HEK293 (cell line): Measurements from ENCODE around the gene SOAT2.

Source experiments
- CTCF ChIA-PET: fragments of 350-600 bp; formaldehyde crosslinking; extraction: SDS; loops from one replicate; lab custom pipeline; 2021; ENCODE audit warnings: antibody characterized with exemption; lab: Yijun Ruan, JAX
- POLR2A ChIA-PET: fragments of 300-600 bp; formaldehyde crosslinking; extraction: SDS; loops from one replicate; lab custom pipeline; 2020; ENCODE audit warnings: antibody characterized with exemption, inconsistent platforms; lab: Yijun Ruan, JAX
- H3K27ac ChIP-seq: fragments of 200-500 bp; sonication (Bioruptor generic); 2 replicates; pipeline ENCODE4 v1.5.1; 2014; ENCODE audit warnings: low read depth, low read length, control low read depth, inconsistent platforms; ENCODE audit errors: extremely low read depth
- H3K36me3 ChIP-seq, 2 experiments: fragments of 200-500 bp in 1 of 2; sonication (Bioruptor generic) in 1 of 2; 1 replicate in 1 of 2; 2 replicates in 1 of 2; pipeline ENCODE4 v1.5.1; 2014 to 2017; ENCODE audit warnings: inconsistent platforms in 2 of 2, low read length in 2 of 2; ENCODE audit not compliant: control insufficient read depth in 2 of 2, insufficient read depth in 1 of 2
- H3K4me1 ChIP-seq: fragments of 200-500 bp; sonication (Bioruptor generic); 2 replicates; pipeline ENCODE4 v1.5.1; 2014; ENCODE audit warnings: mild to moderate bottlenecking, low read length, inconsistent platforms; ENCODE audit not compliant: control insufficient read depth, insufficient read depth
- H3K4me3 ChIP-seq: 2 replicates; pipeline ENCODE4 v1.5.1; 2011; ENCODE audit warnings: low read depth, mild to moderate bottlenecking, control low read depth, low read length, moderate library complexity
- H3K9me3 ChIP-seq: fragments of 200-500 bp; sonication (Bioruptor generic); 2 replicates; pipeline ENCODE4 v1.5.1; 2014; ENCODE audit warnings: low read depth, low read length, inconsistent platforms; ENCODE audit not compliant: control insufficient read depth, insufficient read depth
- BCL11B ChIP-seq: fragments of 450-650 bp; formaldehyde crosslinking; IDR thresholded peaks from 2 replicates; pipeline ENCODE4 v1.5.1; 2016; ENCODE audit warnings: low read depth, missing biosample characterization, missing genetic modification characterization
- KLF1 ChIP-seq: fragments of 450-650 bp; formaldehyde crosslinking; IDR thresholded peaks from 2 replicates; pipeline ENCODE4 v1.5.1; 2016; ENCODE audit warnings: missing biosample characterization, missing genetic modification characterization
- MEIS1 ChIP-seq: sonication (generic); formaldehyde crosslinking; IDR thresholded peaks from 2 replicates; pipeline ENCODE4 v1.8.1; 2022; ENCODE audit warnings: missing genetic modification reagents, mild to moderate bottlenecking, borderline replicate concordance
- OSR2 ChIP-seq: fragments of 450-650 bp; formaldehyde crosslinking; IDR thresholded peaks from 2 replicates; pipeline ENCODE4 v1.5.1; 2016; ENCODE audit warnings: missing biosample characterization, missing genetic modification characterization
- REST ChIP-seq: fragments of 450-650 bp; formaldehyde crosslinking; IDR thresholded peaks from 2 replicates; pipeline ENCODE4 v1.5.1; 2016; ENCODE audit warnings: missing biosample characterization, missing genetic modification characterization
- ZIC2 ChIP-seq: fragments of 450-650 bp; formaldehyde crosslinking; IDR thresholded peaks from 2 replicates; pipeline ENCODE4 v1.5.1; 2016; ENCODE audit warnings: missing biosample characterization, missing genetic modification characterization
- ZNF362 ChIP-seq: fragments of 450-650 bp; formaldehyde crosslinking; IDR thresholded peaks from 2 replicates; pipeline ENCODE4 v1.5.1; 2016; ENCODE audit warnings: missing biosample characterization, missing genetic modification characterization
- ZNF37A ChIP-seq: fragments of 450-650 bp; IDR thresholded peaks from 2 replicates; pipeline ENCODE4 v1.5.1; 2018; ENCODE audit warnings: missing biosample characterization, missing genetic modification characterization
- ZNF404 ChIP-seq: fragments of 450-650 bp; formaldehyde crosslinking; IDR thresholded peaks from 2 replicates; pipeline ENCODE4 v1.5.1; 2017; ENCODE audit warnings: missing biosample characterization, missing genetic modification characterization
- ZNF501 ChIP-seq: fragments of 450-650 bp; formaldehyde crosslinking; IDR thresholded peaks from 2 replicates; pipeline ENCODE4 v1.5.1; 2016; ENCODE audit warnings: missing biosample characterization, missing genetic modification characterization
- ZNF621 ChIP-seq: fragments of 450-650 bp; formaldehyde crosslinking; IDR thresholded peaks from 2 replicates; pipeline ENCODE4 v1.5.1; 2017; ENCODE audit warnings: missing biosample characterization, missing genetic modification characterization
- ZNF658 ChIP-seq: fragments of 450-650 bp; formaldehyde crosslinking; IDR thresholded peaks from 2 replicates; pipeline ENCODE4; 2016; ENCODE audit warnings: missing biosample characterization, missing genetic modification characterization
- ZNF670 ChIP-seq: fragments of 450-650 bp; formaldehyde crosslinking; IDR thresholded peaks from 2 replicates; pipeline ENCODE4 v1.5.1; 2016; ENCODE audit warnings: missing biosample characterization, missing genetic modification characterization, low read depth
- ZNF777 ChIP-seq: fragments of 450-650 bp; formaldehyde crosslinking; IDR thresholded peaks from 2 replicates; pipeline ENCODE4 v1.5.1; 2017; ENCODE audit warnings: missing biosample characterization, missing genetic modification characterization, borderline replicate concordance
- TF ChIP-seq, protein P1 (sequence below): fragments of 450-650 bp; formaldehyde crosslinking; IDR thresholded peaks from 2 replicates; pipeline ENCODE4 v1.5.1; 2017; ENCODE audit warnings: missing biosample characterization, missing genetic modification characterization
- TF ChIP-seq, protein P2 (sequence below): fragments of 450-650 bp; formaldehyde crosslinking; IDR thresholded peaks from 2 replicates; pipeline ENCODE4 v1.5.1; 2016; ENCODE audit warnings: missing biosample characterization, missing genetic modification characterization
- TF ChIP-seq, protein P3 (sequence below): fragments of 450-650 bp; formaldehyde crosslinking; conservative IDR thresholded peaks from 2 replicates; pipeline ENCODE4 v1.5.1; 2016; ENCODE audit warnings: low read depth, missing biosample characterization, missing genetic modification characterization
- TF ChIP-seq, protein P4 (sequence below): fragments of 450-650 bp; formaldehyde crosslinking; IDR thresholded peaks from 2 replicates; pipeline ENCODE4 v1.5.1; 2016; ENCODE audit warnings: missing biosample characterization, missing genetic modification characterization, borderline replicate concordance

SOAT2 gene

GRCh38 chr12:53101931-53102781, 1.1 kb upstream of the SOAT2 start:
- ChIA-PET CTCF (interaction anchor here (0.6 to 7.8 kb wide), 13 partner anchors 8 to 121 kb away, joined by 3 to 264 read pairs (median 4); no protein-coding TSS in a partner anchor), POLR2A (interaction anchor here (1.0 to 1.7 kb wide), 2 partner anchors 23 to 36 kb away, joined by 3 to 8 read pairs; partner anchors contain the start of gene SPRYD3)
- Histone ChIP-seq H3K9me3 (no peaks in the 10 kb centered on the region), H3K27ac (no peak overlapping the region), H3K4me3 (no peak overlapping the region), H3K36me3 (no peaks in the 10 kb centered on the region), H3K4me1 (peaks cover 3% of the 10 kb centered on the region; the same call in 1 of the 2 replicates)
- TF ChIP-seq ZNF621 (no peak), KLF1 (tag by site-specific recombination) (no peak), MEIS1 (CRISPR knock-in tag) (no peak), ZNF362 (tag by site-specific recombination) (no peak), ZNF404 (tag by site-specific recombination) (no peak), ZIC2 (tag by site-specific recombination) (no peak), REST (tag by site-specific recombination) (no peak), OSR2 (tag by site-specific recombination) (no peak), ZNF777 (tag by site-specific recombination) (no peak), ZNF670 (no peak)
- TF ChIP-seq, protein P1, sequence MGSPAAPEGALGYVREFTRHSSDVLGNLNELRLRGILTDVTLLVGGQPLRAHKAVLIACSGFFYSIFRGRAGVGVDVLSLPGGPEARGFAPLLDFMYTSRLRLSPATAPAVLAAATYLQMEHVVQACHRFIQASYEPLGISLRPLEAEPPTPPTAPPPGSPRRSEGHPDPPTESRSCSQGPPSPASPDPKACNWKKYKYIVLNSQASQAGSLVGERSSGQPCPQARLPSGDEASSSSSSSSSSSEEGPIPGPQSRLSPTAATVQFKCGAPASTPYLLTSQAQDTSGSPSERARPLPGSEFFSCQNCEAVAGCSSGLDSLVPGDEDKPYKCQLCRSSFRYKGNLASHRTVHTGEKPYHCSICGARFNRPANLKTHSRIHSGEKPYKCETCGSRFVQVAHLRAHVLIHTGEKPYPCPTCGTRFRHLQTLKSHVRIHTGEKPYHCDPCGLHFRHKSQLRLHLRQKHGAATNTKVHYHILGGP (tag by site-specific recombination), result no peak
- TF ChIP-seq, protein P2, sequence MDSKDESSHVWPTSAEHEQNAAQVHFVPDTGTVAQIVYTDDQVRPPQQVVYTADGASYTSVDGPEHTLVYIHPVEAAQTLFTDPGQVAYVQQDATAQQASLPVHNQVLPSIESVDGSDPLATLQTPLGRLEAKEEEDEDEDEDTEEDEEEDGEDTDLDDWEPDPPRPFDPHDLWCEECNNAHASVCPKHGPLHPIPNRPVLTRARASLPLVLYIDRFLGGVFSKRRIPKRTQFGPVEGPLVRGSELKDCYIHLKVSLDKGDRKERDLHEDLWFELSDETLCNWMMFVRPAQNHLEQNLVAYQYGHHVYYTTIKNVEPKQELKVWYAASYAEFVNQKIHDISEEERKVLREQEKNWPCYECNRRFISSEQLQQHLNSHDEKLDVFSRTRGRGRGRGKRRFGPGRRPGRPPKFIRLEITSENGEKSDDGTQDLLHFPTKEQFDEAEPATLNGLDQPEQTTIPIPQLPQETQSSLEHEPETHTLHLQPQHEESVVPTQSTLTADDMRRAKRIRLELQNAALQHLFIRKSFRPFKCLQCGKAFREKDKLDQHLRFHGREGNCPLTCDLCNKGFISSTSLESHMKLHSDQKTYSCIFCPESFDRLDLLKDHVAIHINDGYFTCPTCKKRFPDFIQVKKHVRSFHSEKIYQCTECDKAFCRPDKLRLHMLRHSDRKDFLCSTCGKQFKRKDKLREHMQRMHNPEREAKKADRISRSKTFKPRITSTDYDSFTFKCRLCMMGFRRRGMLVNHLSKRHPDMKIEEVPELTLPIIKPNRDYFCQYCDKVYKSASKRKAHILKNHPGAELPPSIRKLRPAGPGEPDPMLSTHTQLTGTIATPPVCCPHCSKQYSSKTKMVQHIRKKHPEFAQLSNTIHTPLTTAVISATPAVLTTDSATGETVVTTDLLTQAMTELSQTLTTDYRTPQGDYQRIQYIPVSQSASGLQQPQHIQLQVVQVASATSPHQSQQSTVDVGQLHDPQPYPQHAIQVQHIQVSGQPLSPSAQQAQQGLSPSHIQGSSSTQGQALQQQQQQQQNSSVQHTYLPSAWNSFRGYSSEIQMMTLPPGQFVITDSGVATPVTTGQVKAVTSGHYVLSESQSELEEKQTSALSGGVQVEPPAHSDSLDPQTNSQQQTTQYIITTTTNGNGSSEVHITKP, result no peak

- CTCF ChIA-PET, result interaction anchor here (1.1 to 7.8 kb wide), 3 partner anchors 37 to 55 kb away, joined by 4 to 264 read pairs (median 5); no protein-coding TSS in a partner anchor
- H3K9me3 ChIP-seq, result no peaks in the 10 kb centered on the region
- no peaks in the 10 kb centered on the region for H3K4me1 ChIP-seq
- H3K36me3 ChIP-seq, result no peaks in the 10 kb centered on the region
- POLR2A ChIA-PET, result interaction anchor here (1.7 kb wide), 1 partner anchor 24 kb away, joined by 8 read pairs; the partner anchor contains the start of gene SPRYD3
- H3K4me3 ChIP-seq, result no peak overlapping the region
- H3K27ac ChIP-seq, result no peak overlapping the region
- TF ChIP-seq, protein P3, sequence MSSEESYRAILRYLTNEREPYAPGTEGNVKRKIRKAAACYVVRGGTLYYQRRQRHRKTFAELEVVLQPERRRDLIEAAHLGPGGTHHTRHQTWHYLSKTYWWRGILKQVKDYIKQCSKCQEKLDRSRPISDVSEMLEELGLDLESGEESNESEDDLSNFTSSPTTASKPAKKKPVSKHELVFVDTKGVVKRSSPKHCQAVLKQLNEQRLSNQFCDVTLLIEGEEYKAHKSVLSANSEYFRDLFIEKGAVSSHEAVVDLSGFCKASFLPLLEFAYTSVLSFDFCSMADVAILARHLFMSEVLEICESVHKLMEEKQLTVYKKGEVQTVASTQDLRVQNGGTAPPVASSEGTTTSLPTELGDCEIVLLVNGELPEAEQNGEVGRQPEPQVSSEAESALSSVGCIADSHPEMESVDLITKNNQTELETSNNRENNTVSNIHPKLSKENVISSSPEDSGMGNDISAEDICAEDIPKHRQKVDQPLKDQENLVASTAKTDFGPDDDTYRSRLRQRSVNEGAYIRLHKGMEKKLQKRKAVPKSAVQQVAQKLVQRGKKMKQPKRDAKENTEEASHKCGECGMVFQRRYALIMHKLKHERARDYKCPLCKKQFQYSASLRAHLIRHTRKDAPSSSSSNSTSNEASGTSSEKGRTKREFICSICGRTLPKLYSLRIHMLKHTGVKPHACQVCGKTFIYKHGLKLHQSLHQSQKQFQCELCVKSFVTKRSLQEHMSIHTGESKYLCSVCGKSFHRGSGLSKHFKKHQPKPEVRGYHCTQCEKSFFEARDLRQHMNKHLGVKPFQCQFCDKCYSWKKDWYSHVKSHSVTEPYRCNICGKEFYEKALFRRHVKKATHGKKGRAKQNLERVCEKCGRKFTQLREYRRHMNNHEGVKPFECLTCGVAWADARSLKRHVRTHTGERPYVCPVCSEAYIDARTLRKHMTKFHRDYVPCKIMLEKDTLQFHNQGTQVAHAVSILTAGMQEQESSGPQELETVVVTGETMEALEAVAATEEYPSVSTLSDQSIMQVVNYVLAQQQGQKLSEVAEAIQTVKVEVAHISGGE (tag by site-specific recombination), result no peak
- TF ChIP-seq BCL11B, result no peak
- TF ChIP-seq ZNF658 (tag by site-specific recombination), result no peak
- TF ChIP-seq ZNF37A (tag by site-specific recombination), result no peak
- no peak for TF ChIP-seq ZNF501 (tag by site-specific recombination)
- TF ChIP-seq, protein P4, sequence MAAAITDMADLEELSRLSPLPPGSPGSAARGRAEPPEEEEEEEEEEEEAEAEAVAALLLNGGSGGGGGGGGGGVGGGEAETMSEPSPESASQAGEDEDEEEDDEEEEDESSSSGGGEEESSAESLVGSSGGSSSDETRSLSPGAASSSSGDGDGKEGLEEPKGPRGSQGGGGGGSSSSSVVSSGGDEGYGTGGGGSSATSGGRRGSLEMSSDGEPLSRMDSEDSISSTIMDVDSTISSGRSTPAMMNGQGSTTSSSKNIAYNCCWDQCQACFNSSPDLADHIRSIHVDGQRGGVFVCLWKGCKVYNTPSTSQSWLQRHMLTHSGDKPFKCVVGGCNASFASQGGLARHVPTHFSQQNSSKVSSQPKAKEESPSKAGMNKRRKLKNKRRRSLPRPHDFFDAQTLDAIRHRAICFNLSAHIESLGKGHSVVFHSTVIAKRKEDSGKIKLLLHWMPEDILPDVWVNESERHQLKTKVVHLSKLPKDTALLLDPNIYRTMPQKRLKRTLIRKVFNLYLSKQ (tag by site-specific recombination), result no peak
These were observed 597 bp downstream of the SOAT2 start for GRCh38 chr12:53103860-53104305.
